GM18526 (cell line): ENCODE results near the gene CCDC12.

Source experiments
- POLR2A ChIP-seq: IDR thresholded peaks from 3 replicates; pipeline ENCODE4 v1.6.1; 2011; ENCODE audit not compliant: insufficient read length; ENCODE audit errors: extremely low read depth

The CCDC12 gene

GRCh38 chr3:46993986-46994385, 17.4 kb upstream of the CCDC12 start:
- no peak for TF ChIP-seq POLR2A

GRCh38 chr3:46993292-46993691, 16.7 kb upstream of the CCDC12 start:
- TF ChIP-seq POLR2A = no peak

GRCh38 chr3:46992231-46992630, 15.7 kb upstream of the CCDC12 start:
- TF ChIP-seq POLR2A = no peak

- TF ChIP-seq POLR2A = no peak
These were observed 15.0 kb upstream of the CCDC12 start for GRCh38 chr3:46991406-46992165.

DNA sequence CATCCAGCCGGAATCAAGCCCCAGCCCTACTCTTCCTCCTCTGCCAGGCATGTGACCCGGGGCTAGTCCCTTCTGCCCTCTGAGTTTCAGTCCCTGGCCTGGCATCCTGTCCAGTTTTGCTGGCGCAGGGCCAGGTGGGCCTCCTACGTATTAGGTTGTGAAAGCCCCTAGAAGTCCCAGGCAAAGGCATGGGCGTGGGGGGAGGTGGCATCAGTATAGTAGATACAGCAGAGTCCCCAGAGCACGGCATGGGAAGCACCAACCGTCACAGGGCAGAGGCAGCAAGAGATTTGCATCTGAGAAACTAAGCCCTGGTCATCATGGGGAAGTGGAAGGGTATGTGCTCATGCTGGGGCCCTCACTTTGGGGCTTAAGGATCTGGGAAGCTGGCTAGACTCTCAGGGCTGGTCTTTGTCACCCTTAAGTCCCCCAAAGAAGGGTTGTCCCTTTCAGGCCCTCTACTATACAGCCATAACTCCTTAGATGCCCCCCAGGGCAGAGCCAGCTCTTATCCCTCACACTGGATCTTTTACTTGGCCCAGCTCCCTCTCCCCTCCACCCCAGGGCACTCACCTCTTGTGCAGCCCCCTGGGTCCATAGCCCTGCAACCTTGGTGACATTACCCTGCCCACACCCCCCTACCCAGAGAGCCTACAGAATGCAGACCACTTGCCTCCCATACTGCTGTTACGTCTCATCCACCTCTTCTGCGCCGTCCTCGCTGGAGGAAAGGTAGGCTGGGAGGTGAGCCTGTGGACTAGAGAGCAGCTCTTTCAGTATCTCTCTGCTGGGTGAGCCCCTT, 14.2 kb upstream of the CCDC12 start:
- no peak for TF ChIP-seq POLR2A

- no peak for TF ChIP-seq POLR2A
These were observed 12.7 kb upstream of the CCDC12 start for GRCh38 chr3:46989146-46989810.

- no peak for TF ChIP-seq POLR2A
These were observed 12.1 kb upstream of the CCDC12 start for GRCh38 chr3:46988616-46989015.

GRCh38 chr3:46987743-46988401, 11.3 kb upstream of the CCDC12 start:
- peak; percentile 47 for TF ChIP-seq POLR2A

GRCh38 chr3:46987319-46987742, 10.8 kb upstream of the CCDC12 start:
- TF ChIP-seq POLR2A = no peak

DNA sequence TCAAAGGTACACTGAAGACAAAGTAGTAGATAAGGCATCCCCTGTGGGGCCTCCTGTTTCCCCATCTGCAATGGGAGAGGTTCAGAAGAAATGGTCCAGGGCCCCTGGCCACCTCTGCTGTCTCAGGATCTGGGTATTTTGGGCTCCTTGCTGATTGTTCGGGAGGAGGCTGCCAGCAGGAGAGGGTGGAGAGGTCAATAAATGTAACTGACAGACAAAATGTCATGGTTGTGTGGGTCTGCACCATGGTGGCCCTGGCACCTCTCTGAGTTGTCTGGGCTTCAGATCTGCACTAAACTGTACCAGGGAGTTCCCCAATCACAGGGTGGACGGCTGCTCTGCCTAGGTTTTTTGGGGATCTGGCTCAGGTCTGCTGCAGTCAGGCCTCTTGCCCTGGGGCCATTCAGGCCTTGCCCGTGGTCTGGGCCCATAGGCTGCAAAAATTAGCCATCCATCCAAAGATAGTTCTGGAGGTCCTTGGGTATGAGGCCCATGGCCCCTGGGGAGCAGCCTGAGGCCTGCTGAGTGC, 10.3 kb upstream of the CCDC12 start:
- TF ChIP-seq POLR2A = no peak

GRCh38 chr3:46986055-46986730, 9.6 kb upstream of the CCDC12 start:
- no peak for TF ChIP-seq POLR2A

DNA sequence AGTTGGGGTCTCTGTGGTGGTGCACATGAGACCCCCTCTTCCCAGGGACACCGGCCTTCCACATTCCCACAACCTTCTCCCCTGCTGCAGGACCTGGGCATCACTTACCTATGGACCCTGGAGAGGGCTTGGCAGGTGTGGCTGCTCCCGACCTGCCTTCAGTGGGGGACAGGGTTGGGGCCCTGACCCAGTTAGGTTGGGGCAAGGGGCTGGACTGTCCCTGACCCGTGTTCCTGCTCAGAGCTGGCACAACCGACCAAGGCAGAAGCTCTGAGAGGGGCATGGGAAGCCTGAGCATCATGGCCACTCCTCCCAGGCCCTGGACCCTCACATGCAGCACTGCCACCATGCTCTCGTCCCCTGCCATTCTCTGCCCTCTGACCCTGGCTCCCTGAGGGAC, 9.0 kb upstream of the CCDC12 start:
- no peak for TF ChIP-seq POLR2A

DNA sequence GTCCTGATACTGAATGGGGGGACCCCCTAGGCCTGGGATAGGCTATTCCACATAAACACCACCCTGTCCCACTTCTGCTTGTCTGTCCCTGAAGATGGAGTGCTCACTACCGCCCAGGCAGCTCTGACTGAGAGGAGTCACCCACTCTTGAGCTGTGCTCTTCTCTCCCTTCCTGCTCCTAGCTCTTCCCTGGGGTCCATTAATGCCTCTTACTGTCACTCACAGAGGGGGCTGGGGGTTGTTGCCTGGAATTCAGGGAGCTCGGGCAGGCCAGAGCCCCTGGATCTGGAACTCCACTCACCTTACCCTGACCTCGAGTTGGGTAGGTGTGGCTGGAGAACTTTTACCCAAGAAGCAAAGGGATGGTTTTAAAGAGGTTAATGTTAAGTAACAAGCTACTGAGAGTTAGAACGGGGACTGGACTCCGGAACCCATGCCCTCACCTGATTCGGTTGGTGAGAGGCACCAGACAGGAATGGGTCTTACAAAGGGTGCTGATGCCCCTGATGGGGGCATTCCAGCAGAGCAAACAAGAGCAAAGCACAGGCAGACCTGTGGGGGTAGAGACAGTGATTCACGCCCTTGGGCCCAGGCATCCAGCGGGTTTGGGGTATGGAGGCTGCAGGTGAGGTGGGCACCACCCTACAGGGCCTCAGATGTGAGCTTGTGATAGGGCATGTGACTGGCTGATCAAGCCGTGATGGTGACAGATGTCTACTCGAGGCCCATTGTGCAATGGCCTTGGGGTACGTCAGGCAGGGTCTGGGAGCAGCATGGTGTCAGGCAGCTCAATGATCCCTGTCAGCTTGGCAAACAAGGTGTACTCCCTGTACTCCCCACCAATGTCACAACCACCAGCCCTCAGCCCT, 8.3 kb upstream of the CCDC12 start:
- TF ChIP-seq POLR2A = no peak

- TF ChIP-seq POLR2A = no peak
These were observed 6.0 kb upstream of the CCDC12 start for GRCh38 chr3:46982546-46982945.
